Epithelial cell of esophagus (primary cell): ENCODE data around the gene NPPA.

Source experiments
- DNase-seq: peaks from one replicate; pipeline ENCODE4 v3.0.0; 2010; ENCODE audit warnings: low read depth
- H3K4me3 ChIP-seq: 2 replicates; pipeline ENCODE4 v1.5.1; 2011; ENCODE audit warnings: mild to moderate bottlenecking, low read length, control low read depth
- CTCF ChIP-seq: IDR thresholded peaks from 2 replicates; pipeline ENCODE4 v1.5.1; 2011; ENCODE audit warnings: low read depth, mild to moderate bottlenecking, low read length, control low read depth, inconsistent platforms; ENCODE audit not compliant: insufficient read depth; ENCODE audit errors: missing control alignments

Gene NPPA

GRCh38 chr1:11860587-11860986 is 13.0 kb upstream of the NPPA start:
- H3K4me3 ChIP-seq = no peak overlapping the region
- no peak for TF ChIP-seq CTCF
- DNase-seq = no peak

- no peak overlapping the region for H3K4me3 ChIP-seq
- no peak for TF ChIP-seq CTCF
These were observed 12.5 kb upstream of the NPPA start for GRCh38 chr1:11860083-11860482.

GRCh38 chr1:11858968-11859871 is 11.6 kb upstream of the NPPA start:
- peak; percentile 58 for DNase-seq

More at GRCh38 chr1:11860083-11860482, 12.5 kb upstream of the NPPA start:
- no peak for DNase-seq

GRCh38 chr1:11858613-11858967 is 11.0 kb upstream of the NPPA start, which contains the start of gene NPPB:
Gene NPPB, minus strand, starts transcription at chr1:11858945. Its CDS starts 112 bp downstream, at chr1:11858833.
- no peak within 1 kb of the TSS for H3K4me3 ChIP-seq
- no peak for DNase-seq
- TF ChIP-seq CTCF = no peak

More at GRCh38 chr1:11858968-11859871, 11.6 kb upstream of the NPPA start:
- peak; percentile 10 for TF ChIP-seq CTCF
- no peak overlapping the region for H3K4me3 ChIP-seq

- H3K4me3 ChIP-seq = no peak overlapping the region
- no peak for DNase-seq
- TF ChIP-seq CTCF = no peak
These were observed 10.6 kb upstream of the NPPA start for GRCh38 chr1:11858158-11858557.

GRCh38 chr1:11857164-11857851 is 9.7 kb upstream of the NPPA start:
- DNase-seq = no peak
- H3K4me3 ChIP-seq = no peak overlapping the region
- no peak for TF ChIP-seq CTCF
